CD14-positive monocyte (primary cell): ENCODE data around the gene SLC2A14. TPM values are rescaled to one million over a fixed set of nuclear protein-coding genes. Genes with fewer than 3 reads are reported as not detected.
A peak's percentile ranks its signal among the peaks of the same experiment; 100 is the strongest.

Experiments used
- DNase-seq, 3 donors: peaks; one replicate each; pipeline ENCODE4 v3.0.0-alpha.2; 2011 to 2022
- H2AFZ ChIP-seq: 2 replicates; pipeline ENCODE4 v1.6.0; 2012; ENCODE audit warnings: mild to moderate bottlenecking, low read depth, low read length, inconsistent platforms; ENCODE audit not compliant: insufficient read depth, poor library complexity, severe bottlenecking
- H3K27ac ChIP-seq, 2 donors: 1 replicate in 1 of 2; 2 replicates in 1 of 2; pipeline ENCODE4 v1.5.1; 2012 to 2013; ENCODE audit warnings: low read length in 2 of 2, control low read depth in 1 of 2, inconsistent platforms in 1 of 2, low read depth in 1 of 2, mild to moderate bottlenecking in 1 of 2
- H3K27me3 ChIP-seq, 2 donors: one replicate each; pipeline versions ENCODE4 v1.6.0 to v1.6.1; 2011 to 2013; ENCODE audit warnings: low read length in 2 of 2; ENCODE audit not compliant: control insufficient read depth in 2 of 2, insufficient read depth in 2 of 2
- H3K36me3 ChIP-seq, 2 donors: replicated peaks in 1 of 2; 1 replicate in 1 of 2; 2 replicates in 1 of 2; pipeline versions ENCODE4 v1.5.1 to v1.6.1; 2012 to 2013; ENCODE audit warnings: low read length in 2 of 2, control low read depth in 1 of 2, inconsistent platforms in 1 of 2, mild to moderate bottlenecking in 1 of 2; ENCODE audit not compliant: insufficient read depth in 2 of 2, control insufficient read depth in 1 of 2
- H3K4me1 ChIP-seq, 2 donors: 1 replicate in 1 of 2; 2 replicates in 1 of 2; pipeline versions ENCODE4 v1.5.1 to v1.6.1; 2012 to 2013; ENCODE audit warnings: low read length in 2 of 2, control low read depth in 1 of 2, inconsistent platforms in 1 of 2, mild to moderate bottlenecking in 1 of 2, moderate library complexity in 1 of 2; ENCODE audit not compliant: insufficient read depth in 2 of 2, control insufficient read depth in 1 of 2
- H3K4me2 ChIP-seq: replicated peaks from 2 replicates; pipeline ENCODE3; 2012; ENCODE audit warnings: low read length, moderate library complexity, mild to moderate bottlenecking; ENCODE audit not compliant: poor library complexity, severe bottlenecking; ENCODE audit errors: extremely low read depth
- H3K4me3 ChIP-seq, 3 experiments: fragments of 200-600 bp in 1 of 3; sonication (generic) in 1 of 3; replicated peaks in 1 of 3; 1 replicate in 2 of 3; 2 replicates in 1 of 3; pipeline ENCODE4 v1.5.1; 2011 to 2013; ENCODE audit warnings: low read length in 3 of 3, mild to moderate bottlenecking in 3 of 3, control low read depth in 2 of 3, low read depth in 2 of 3, inconsistent platforms in 1 of 3, moderate library complexity in 1 of 3
- H3K79me2 ChIP-seq: 2 replicates; pipeline ENCODE4 v1.6.0; 2012; ENCODE audit warnings: mild to moderate bottlenecking, control low read depth, inconsistent platforms, low read length, moderate library complexity; ENCODE audit not compliant: insufficient read depth
- H3K9ac ChIP-seq: 2 replicates; pipeline ENCODE4 v1.6.0; 2017; ENCODE audit warnings: low read length, mild to moderate bottlenecking; ENCODE audit not compliant: insufficient read depth, poor library complexity, severe bottlenecking
- H3K9me3 ChIP-seq, 2 donors: replicated peaks in 1 of 2; 1 replicate in 1 of 2; 2 replicates in 1 of 2; pipeline versions ENCODE4 v1.5.1 to v1.6.1; 2012 to 2013; ENCODE audit warnings: low read length in 2 of 2, control low read depth in 1 of 2; ENCODE audit not compliant: control insufficient read depth in 1 of 2, insufficient read depth in 1 of 2
- H4K20me1 ChIP-seq: 2 replicates; pipeline ENCODE4 v1.6.0; 2012; ENCODE audit warnings: mild to moderate bottlenecking, low read length, control low read depth, moderate library complexity; ENCODE audit not compliant: insufficient read depth
- H3K27ac Mint-ChIP-seq, 7 donors: one replicate each; pipeline ENCODE4 v1.8.0; 2020; ENCODE audit warnings: mild to moderate bottlenecking in 7 of 7, mixed read lengths in 7 of 7, moderate library complexity in 6 of 7, inconsistent platforms in 2 of 7
- H3K27me3 Mint-ChIP-seq, 3 donors: one replicate each; pipeline ENCODE4 v1.8.0; 2021 to 2022; ENCODE audit warnings: low read depth in 3 of 3, mild to moderate bottlenecking in 3 of 3, mixed read lengths in 3 of 3, moderate library complexity in 3 of 3, inconsistent platforms in 1 of 3
- H3K36me3 Mint-ChIP-seq, 2 donors: one replicate each; pipeline ENCODE4 v1.8.0; 2020; ENCODE audit warnings: mixed read lengths in 2 of 2, inconsistent platforms in 1 of 2, mild to moderate bottlenecking in 1 of 2
- H3K4me1 Mint-ChIP-seq: one replicate; pipeline ENCODE4 v1.8.0; 2020; ENCODE audit warnings: mild to moderate bottlenecking, mixed read lengths
- H3K4me3 Mint-ChIP-seq, 2 donors: one replicate each; pipeline ENCODE4 v1.8.0; 2020; ENCODE audit warnings: mild to moderate bottlenecking in 2 of 2, mixed read lengths in 2 of 2, moderate library complexity in 1 of 2
- H3K9me3 Mint-ChIP-seq, 7 donors: one replicate each; pipeline ENCODE4 v1.8.0; 2020 to 2022; ENCODE audit warnings: mixed read lengths in 7 of 7, mild to moderate bottlenecking in 6 of 7, moderate library complexity in 6 of 7, inconsistent platforms in 2 of 7
- CTCF ChIP-seq: fragments of 200-600 bp; IDR thresholded peaks from one replicate; pipeline ENCODE4 v1.8.0; 2022; ENCODE audit warnings: antibody characterized with exemption, mild to moderate bottlenecking
- WGBS: methylation state at CpG from one replicate; pipeline ENCODE4 v1.1.5; 2013; ENCODE audit warnings: missing lambda C conversion rate; ENCODE audit not compliant: insufficient coverage; 5-methylcytosine and 5-hydroxymethylcytosine counted together
- intact Hi-C, 2 donors: fragments of 100-400 bp; cut with micrococcal nuclease; formaldehyde crosslinking; loops; one replicate each; pipeline versions ENCODE4 v1.15.0 to v1.15.1; 2023
- polyA plus RNA-seq, 3 donors: library from polyadenylated mRNA; depleted of rRNA in 1 of 3; unstranded in 2 of 3; stranded (reverse) in 1 of 3; fragments of 300-500 nt in 2 of 3; fragments of >200 nt in 1 of 3; fragmentation: Illumina TruSeq in 2 of 3; gene quantifications; 1 replicate in 2 of 3; 2 replicates in 1 of 3; pipeline ENCODE4 v1.2.3, GENCODE V29; 2012 to 2021

The SLC2A14 gene
- polyA plus RNA-seq, 3 donors: 0.21 to 3.1 (median 0.29) TPM

- intact Hi-C loops: no loop called here
- H3K4me3 Mint-ChIP-seq: peak overlapping the region in 1 of 2 donors; percentile 89
- peaks cover 47 to 53% of the 10 kb centered on the region in 2 donors for H3K4me1 ChIP-seq
Observed at GRCh38 chr12:7788294-7788660, 84.4 kb downstream of the SLC2A14 start.

GRCh38 chr12:7787574-7788293, 85.0 kb downstream of the SLC2A14 start:
- Histone ChIP-seq H4K20me1 (no peaks in the 10 kb centered on the region), H3K4me3 (peak overlapping the region in 1 of 3 experiments; percentile 39), H3K4me1 (peaks cover 41 to 48% of the 10 kb centered on the region in 2 donors), H3K27me3 (no peaks in the 10 kb centered on the region), H3K9me3 (no peaks in the 10 kb centered on the region), H3K27ac (peak overlapping the region in 1 of 2 donors; percentile 29), H3K9ac (peak overlapping the region; percentile 9), H2AFZ (peak overlapping the region; percentile 71), H3K4me2 (peak overlapping the region; percentile 55), H3K79me2 (no peaks in the 10 kb centered on the region), H3K36me3 (no peaks in the 10 kb centered on the region)
- Mint-ChIP-seq H3K27me3 (peaks cover 0 to 2% (median 0%) of the 10 kb centered on the region in 3 donors), H3K4me1 (peaks cover 54% of the 10 kb centered on the region), H3K36me3 (no peaks in the 10 kb centered on the region), H3K27ac (peak overlapping the region; percentile 31 to 83 (median 63)), H3K9me3 (peaks cover 0 to 2% (median 0%) of the 10 kb centered on the region in 7 donors), H3K4me3 (peak overlapping the region; percentile 54 to 89)
- TF ChIP-seq CTCF: no peak
- peak; percentile 6 to 18 (median 15) for DNase-seq
- intact Hi-C loops: no loop called here
- no CpG with 5 or more reads among the region's 13 CpGs for WGBS

More at GRCh38 chr12:7788294-7788660, 84.4 kb downstream of the SLC2A14 start:
- H3K36me3 Mint-ChIP-seq: no peaks in the 10 kb centered on the region
- peaks cover 0 to 2% (median 0%) of the 10 kb centered on the region in 7 donors for H3K9me3 Mint-ChIP-seq
- H3K9me3 ChIP-seq: no peaks in the 10 kb centered on the region
- peak overlapping the region in 6 of 7 donors; percentile 31 to 83 (median 69) for H3K27ac Mint-ChIP-seq
- peaks cover 60% of the 10 kb centered on the region for H3K4me1 Mint-ChIP-seq
- H2AFZ ChIP-seq: peak overlapping the region; percentile 71
- peak overlapping the region; percentile 9 for H3K9ac ChIP-seq
- no CpG with 5 or more reads among the region's 4 CpGs for WGBS
- TF ChIP-seq CTCF: no peak
- peak overlapping the region in 1 of 3 experiments; percentile 39 for H3K4me3 ChIP-seq
- H3K27ac ChIP-seq: peak overlapping the region in 1 of 2 donors; percentile 29
- peak overlapping the region; percentile 55 for H3K4me2 ChIP-seq
- no peaks in the 10 kb centered on the region for H3K79me2 ChIP-seq
- H3K36me3 ChIP-seq: no peaks in the 10 kb centered on the region
- no peaks in the 10 kb centered on the region for H4K20me1 ChIP-seq
- no peak for DNase-seq
- no peaks in the 10 kb centered on the region for H3K27me3 ChIP-seq
- H3K27me3 Mint-ChIP-seq: peaks cover 0 to 2% (median 0%) of the 10 kb centered on the region in 3 donors
